HG03457 (cell line): Measurements from ENCODE around the gene KIN.
"Not testable (repeated sequence)": the region's sequence is repeated elsewhere in the genome, so short reads cannot be mapped to it uniquely, and the experiment has no call there.

Experiments
- ATAC-seq: cut with Tn5 transposase; IDR thresholded peaks from one replicate; pipeline ENCODE4 v1.9.1; 2021; ENCODE audit warnings: moderate number of reproducible peaks; ENCODE audit not compliant: unreplicated experiment

KIN gene

DNA sequence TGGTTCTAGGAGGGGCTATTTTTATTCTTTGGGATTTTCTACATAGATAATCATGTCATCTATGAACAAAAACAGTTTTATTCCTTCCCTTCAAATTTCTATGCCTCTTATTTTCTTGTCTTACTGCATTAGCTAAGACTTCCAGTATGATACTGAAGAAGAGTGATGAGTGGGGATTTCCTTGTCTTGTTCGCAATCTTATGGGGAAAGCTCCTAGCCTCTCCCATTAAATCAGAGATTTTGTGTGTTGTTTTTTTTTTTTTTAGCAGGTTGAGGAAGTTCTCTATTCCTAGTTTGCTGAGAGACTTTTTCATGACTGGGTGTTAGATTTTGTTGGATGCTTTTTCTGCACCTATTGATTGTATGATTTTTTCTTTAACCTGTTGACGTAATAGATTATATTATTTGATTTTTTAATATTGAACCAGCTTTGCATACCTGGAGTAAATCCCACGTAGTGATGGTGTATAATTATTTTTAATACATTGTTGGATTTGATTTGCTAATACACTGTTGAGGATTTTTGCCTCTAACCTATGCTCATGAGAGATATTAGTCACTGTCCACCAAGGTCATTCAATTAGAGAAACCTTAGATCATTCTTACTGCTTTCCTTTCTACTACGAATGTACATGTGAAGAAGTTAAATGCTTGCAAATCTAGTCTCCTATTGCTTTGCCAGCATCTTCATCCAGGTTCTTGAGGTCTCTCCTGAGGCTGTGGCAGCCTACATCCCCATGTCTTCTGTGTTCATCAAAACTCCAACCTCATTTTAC lies 6.6 kb upstream of the KIN start:
- no peak for ATAC-seq

- ATAC-seq, result no peak
Measured at GRCh38 chr10:7792541-7792940, 4.7 kb upstream of the KIN start.

DNA sequence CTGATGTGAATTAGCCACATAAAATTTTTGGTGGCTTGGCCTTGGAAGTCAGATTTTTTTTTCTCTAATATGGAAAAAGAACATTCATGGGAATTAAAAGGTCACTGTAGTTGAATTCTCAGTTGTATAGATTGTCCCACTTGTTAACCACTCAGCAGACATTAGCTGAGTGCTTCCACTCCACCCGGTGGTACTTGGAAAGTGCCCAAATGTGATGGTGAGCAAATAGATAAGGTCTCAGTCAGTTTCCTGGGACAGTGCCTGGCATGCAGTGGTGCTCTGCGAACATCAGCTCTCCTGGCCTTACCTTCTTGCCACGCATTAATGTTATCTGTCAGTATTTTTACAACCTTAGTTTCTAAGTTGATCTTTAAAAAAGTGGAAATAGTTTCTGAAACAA lies 1.6 kb upstream of the KIN start:
- no peak for ATAC-seq

DNA sequence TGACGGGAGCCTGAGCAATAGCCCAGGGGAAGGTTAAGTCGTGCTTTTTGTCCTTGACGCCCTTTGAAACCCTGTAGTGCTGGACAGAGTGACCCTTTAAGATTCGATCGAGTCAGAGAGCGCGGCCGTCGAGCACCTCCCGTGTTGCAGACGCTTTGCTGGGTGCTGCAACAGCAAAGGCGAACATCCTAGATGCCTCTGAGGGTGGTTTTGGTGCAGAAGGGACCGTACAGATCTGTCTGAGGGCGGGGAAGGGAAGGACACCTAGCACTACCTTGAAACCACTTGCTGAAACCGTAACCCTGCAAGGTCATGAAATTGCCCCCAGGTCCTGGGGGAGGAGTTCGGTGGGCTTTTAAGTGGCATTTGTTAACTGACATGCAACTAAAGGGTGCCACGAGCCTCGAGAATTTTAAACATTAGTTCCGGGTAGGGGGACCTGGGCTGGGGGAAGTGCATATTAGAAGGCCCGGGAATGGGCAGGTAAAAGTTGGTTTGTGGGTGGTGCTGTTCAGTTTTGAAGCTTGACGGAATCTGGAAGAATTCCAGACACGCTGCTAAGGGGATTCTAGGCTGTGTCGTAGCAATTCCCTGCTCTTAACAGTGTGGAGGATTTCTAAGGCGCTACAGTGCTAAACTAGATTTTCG lies 970 bp upstream of the KIN start:
- peak; percentile 17 for ATAC-seq

GRCh38 chr10:7787150-7787856 lies 490 bp downstream of the KIN start:
- no peak for ATAC-seq

GRCh38 chr10:7786430-7786829 lies 1.4 kb downstream of the KIN start:
- no peak for ATAC-seq

DNA sequence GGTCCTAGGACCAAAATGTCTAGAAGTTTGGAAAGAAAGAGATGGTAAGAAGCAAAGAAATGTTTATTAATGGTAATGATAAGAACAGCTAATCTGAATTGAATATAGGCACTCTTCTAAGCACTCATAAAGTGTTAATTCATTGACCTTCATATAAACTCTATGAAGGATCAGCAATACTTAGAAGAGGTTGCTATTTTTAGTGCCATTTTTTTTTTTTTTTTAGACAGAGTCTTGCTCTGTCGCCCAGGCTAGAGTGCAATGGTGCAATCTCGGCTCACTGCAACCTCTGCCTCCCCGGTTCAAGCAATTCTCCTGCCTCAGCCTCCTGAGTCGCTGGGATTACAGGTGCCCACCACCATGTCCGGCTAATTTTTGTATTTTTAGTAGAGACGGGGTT lies 5.6 kb downstream of the KIN start:
- ATAC-seq, result not testable (repeated sequence)

DNA sequence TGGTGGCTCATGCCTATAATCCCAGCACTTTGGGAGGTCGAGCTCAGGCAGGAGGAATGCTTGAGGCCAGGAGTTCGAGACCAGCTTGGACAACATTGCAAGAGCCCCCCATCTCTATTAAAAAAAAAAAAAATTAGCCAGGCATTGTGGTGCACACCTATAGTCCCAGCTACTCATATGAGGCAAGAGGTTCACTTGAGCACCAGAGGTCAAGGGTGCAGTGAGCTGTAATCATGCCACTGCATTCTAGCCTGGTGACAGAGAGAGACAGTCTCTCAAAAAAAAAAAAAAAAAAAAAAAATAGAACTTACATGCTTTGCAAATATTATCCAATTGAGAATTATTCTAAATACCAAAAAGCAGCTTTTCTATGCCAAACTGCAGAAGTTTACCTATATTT lies 11.0 kb downstream of the KIN start:
- ATAC-seq, result no peak

GRCh38 chr10:7773845-7774801 lies 13.7 kb downstream of the KIN start:
- no peak for ATAC-seq

DNA sequence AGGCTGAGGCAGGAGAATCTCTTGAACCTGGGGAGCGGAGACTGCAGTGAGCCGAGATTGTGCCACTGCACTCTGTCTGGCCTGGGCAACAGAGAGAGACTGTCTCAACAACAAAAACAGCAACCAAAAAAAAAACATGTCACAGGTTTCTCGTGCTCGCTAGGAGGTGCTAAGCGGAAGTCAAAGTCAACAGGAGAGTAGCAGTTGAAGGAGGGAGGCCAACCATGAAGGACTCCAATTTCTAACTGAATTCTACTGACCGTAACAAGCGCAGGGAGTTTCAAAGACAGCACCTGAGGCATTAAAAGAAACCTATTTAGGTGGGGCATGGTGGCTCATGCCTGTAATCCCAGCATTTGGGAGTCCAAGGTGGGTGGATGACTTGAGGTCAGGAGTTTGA lies 19.4 kb downstream of the KIN start:
- no peak for ATAC-seq

GRCh38 chr10:7767209-7767608 lies 20.6 kb downstream of the KIN start:
- no peak for ATAC-seq

DNA sequence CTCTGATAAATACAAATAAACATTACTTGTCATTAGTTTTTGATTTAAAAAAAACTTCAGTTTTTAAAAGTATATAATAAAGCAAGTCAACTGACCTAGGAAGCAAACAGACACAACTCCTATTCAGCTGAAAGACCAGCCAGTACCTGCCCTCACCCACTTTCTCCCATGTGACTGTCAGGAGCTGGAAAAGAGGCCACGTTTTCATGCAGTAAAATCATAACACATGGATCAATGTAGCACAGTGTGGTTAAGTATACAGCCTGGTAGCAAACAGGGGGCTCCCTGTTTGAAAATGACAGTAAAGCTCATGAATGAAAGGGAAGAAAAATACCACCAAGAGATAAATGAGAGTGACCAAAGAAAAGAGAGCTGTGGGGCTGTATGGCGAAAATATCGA lies 21.6 kb downstream of the KIN start:
- ATAC-seq, result no peak

- ATAC-seq, result no peak
Measured at GRCh38 chr10:7763929-7764328, 23.9 kb downstream of the KIN start.

- no peak for ATAC-seq
Measured at GRCh38 chr10:7756360-7756992, 31.3 kb downstream of the KIN start.

DNA sequence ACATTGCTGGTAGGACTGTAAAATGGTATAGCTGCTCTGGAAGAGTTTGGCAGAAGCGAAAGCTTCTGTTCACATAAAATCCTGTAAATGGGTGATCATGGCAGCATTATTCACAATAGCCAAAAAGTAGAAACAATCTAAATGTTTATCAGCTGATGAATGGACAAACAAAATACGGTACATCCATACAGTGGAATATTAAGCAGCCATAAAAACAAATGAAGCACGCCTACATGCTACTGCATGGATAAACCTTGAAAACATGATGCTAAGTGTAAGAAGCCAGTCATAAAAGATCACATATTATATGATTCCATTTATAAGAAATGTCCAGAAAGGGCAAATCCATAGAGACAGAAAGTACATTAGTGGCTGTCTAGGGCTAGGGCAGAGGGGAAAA lies 32.7 kb downstream of the KIN start:
- ATAC-seq, result no peak

GRCh38 chr10:7752251-7752650 lies 35.5 kb downstream of the KIN start:
- ATAC-seq, result no peak

- ATAC-seq, result no peak
Measured at GRCh38 chr10:7750222-7750621, 37.6 kb downstream of the KIN start.

- ATAC-seq, result not testable (repeated sequence)
Measured at GRCh38 chr10:7748637-7749036, 39.2 kb downstream of the KIN start.

DNA sequence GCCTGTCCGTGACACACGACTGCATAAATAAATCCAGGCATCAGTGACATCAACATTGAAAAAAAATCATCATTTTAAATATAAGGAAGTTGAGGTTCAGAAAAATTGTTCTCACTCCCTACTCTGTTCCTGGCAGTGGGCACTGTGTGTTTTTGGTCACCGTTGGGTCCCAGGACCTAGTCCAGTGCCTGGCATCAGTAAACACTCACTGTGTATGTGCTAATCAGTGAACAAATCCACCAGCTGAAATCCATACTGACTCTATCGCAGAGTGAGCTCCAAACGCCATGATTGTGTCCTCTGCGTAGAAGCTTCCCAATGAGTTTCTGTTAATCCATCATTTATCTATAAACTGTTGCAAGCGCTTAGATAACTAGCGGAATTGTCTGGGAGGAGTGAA lies 43.5 kb downstream of the KIN start:
- ATAC-seq, result no peak
